Astrocyte of the spinal cord (primary cell): ENCODE data around the gene DNAJA4.

Source experiments
- DNase-seq: peaks from one replicate; pipeline ENCODE4 v3.0.0; 2011; ENCODE audit warnings: low read depth, low spot score
- H3K4me3 ChIP-seq: 2 replicates; pipeline ENCODE4 v1.5.1; 2011; ENCODE audit warnings: low read depth, mild to moderate bottlenecking, low read length, moderate library complexity
- in situ Hi-C: cut with HindIII; loops from 2 replicates; pipeline ENCODE4 v1.10.0; 2017; ENCODE audit warnings: low sequenced_read_pairs
- TF ChIP-seq, protein P1 (sequence below): IDR thresholded peaks from 2 replicates; pipeline ENCODE4 v1.5.1; 2012; ENCODE audit warnings: low read depth, mild to moderate bottlenecking, low read length, inconsistent platforms

Gene DNAJA4

DNA sequence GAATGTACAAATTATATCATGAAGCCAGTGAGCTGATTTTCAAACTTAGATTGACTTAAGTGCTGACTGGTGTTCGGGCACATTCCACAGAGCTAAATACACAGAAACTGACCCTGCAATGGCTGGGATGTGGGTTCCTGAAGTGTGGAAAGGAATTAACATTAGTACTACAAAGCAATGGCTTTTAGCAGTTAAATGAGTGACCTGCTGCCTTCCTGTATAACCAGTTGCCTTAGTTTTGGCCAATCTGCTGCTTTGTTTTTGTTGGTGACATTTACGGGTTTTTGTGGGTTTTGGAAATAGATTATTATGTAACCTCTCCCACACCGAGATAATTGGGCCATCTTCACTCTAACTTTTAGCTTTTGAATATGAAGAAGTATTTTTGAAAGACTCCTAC lies 37.5 kb downstream of the DNAJA4 start:
- in situ Hi-C loops, result no loop called here
- TF ChIP-seq, protein P1, sequence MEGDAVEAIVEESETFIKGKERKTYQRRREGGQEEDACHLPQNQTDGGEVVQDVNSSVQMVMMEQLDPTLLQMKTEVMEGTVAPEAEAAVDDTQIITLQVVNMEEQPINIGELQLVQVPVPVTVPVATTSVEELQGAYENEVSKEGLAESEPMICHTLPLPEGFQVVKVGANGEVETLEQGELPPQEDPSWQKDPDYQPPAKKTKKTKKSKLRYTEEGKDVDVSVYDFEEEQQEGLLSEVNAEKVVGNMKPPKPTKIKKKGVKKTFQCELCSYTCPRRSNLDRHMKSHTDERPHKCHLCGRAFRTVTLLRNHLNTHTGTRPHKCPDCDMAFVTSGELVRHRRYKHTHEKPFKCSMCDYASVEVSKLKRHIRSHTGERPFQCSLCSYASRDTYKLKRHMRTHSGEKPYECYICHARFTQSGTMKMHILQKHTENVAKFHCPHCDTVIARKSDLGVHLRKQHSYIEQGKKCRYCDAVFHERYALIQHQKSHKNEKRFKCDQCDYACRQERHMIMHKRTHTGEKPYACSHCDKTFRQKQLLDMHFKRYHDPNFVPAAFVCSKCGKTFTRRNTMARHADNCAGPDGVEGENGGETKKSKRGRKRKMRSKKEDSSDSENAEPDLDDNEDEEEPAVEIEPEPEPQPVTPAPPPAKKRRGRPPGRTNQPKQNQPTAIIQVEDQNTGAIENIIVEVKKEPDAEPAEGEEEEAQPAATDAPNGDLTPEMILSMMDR, result no peak
- DNase-seq, result peak; percentile 37
- H3K4me3 ChIP-seq, result no peak overlapping the region

DNA sequence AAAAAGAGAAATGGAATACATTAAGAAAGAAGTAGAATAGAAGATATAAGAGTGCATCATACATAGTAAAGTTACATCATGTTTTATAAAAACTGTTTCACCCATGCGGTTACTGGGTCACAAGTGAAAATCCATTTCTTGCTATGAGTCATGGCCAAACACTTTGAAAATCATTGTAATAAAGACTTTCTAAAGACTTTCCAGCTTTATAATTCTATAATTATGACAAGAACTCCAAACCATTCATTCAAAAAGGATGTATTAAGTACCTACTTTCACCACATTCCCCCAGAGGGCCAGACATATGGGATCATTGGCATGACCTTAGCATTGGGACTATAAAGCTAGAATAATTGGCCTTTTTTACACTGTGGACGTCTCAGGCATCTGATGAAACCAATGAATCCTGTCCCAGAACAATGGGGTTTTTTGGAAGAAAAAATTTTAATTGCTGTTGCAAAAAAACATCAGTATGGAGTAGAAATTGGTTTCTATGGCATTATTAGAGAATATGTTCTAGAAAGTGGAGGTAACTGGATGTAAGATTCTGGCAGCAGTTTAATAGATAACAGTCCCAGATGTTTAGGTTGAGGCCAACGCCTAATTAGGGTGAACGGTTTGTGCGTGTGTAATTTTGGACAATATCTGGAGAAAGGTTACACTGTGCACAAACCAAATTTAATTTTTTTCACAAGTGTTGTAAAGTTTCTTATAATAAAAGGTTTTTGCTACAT lies 38.4 kb downstream of the DNAJA4 start:
- peak; percentile 86 for DNase-seq
- TF ChIP-seq, protein P1, result no peak
- no peak overlapping the region for H3K4me3 ChIP-seq
- in situ Hi-C loops, result no loop called here

DNA sequence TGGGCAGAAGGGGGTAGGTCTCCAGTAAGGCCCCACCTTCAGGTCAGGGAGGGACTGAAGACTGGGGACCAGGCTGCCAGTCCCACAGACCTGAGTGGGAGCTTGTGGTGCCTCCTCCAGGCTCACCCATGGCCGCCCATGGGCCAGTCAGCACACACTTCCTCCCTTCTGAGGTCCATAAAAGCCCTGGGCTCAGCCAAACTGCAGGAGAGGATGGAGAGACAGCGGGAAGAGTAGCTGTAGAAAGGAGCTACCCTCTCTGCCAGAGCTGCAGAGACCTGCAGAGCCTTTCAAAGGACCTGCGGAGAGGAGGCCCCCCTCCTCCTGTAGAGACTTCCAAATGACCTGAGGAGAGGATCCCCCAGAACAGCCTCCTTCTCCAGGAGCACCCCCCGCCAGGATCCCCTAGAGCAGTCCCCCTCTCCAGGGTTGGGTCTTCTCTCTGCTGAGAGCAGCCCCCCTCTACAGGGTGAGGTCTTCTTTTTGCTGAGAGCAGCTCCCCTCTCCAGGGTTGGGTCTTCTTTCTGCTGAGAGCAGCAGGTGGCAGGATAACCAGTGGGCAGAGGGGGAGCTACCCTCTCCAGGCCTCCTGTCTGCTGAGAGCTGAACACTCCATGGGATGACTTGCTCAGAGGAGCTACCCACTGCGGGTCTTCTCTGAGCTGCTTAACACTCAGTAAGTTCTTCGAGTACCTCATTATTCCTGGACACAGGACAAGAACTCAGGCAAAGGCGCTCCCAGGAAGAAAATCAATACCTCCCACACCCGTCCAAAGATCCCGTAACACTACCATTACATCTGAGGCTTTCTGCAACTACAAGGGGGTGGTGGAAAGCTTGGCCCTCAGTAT lies 40.1 kb downstream of the DNAJA4 start:
- in situ Hi-C loops, result no loop called here
- DNase-seq, result no peak
- no peak overlapping the region for H3K4me3 ChIP-seq
- TF ChIP-seq, protein P1, result no peak

DNA sequence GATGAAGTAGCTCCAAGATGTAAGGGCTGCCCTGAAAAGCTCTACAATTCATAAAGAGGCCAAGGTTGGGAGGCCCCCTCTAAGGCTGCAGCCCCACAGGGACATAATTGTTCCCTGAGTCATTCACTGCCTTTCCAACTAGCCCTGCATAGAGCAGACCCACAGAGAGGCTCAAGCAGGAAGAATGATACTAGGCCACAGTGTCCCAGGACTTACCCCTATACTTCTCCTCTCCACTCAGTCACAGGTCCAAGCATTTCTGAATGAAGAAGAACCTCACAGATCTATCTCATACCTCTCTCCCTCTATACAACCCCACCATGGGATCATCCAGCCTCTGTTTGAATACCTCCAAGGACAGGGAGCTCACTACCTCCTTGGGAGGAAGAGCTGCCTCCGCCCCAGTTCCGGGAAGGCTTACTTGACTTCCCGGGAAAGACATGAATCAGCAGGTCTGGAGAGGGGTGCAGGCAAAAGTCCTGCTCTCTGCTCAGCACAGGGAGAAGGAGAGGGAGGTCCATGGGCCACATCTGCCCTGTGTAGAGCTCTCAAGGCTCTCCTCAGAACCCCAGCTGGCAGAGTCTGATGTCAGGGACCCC lies 41.9 kb downstream of the DNAJA4 start:
- TF ChIP-seq, protein P1, result no peak
- no peak overlapping the region for H3K4me3 ChIP-seq
- in situ Hi-C loops, result no loop called here
- peak; percentile 83 for DNase-seq

DNA sequence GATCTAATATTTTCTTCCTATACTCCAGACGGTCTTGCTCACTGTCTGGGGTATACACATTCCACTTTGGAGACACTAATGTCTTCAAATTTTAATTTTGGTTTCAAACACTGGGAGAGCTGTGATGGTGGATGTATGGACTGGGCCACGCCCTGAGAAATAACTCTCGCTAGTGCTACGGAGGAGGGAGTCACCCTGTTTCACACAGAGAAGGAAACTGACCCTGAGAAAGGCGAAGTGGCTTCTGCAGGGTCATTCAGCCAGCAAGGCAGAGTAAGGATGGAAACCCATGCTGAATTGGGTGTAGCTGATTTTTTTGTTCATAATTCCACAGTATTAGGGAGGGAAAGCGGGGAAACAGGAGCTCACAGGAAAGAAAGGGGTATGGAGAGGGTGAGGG lies 43.6 kb downstream of the DNAJA4 start:
- H3K4me3 ChIP-seq, result no peak overlapping the region
- no peak for DNase-seq
- in situ Hi-C loops, result no loop called here
- TF ChIP-seq, protein P1, result no peak

DNA sequence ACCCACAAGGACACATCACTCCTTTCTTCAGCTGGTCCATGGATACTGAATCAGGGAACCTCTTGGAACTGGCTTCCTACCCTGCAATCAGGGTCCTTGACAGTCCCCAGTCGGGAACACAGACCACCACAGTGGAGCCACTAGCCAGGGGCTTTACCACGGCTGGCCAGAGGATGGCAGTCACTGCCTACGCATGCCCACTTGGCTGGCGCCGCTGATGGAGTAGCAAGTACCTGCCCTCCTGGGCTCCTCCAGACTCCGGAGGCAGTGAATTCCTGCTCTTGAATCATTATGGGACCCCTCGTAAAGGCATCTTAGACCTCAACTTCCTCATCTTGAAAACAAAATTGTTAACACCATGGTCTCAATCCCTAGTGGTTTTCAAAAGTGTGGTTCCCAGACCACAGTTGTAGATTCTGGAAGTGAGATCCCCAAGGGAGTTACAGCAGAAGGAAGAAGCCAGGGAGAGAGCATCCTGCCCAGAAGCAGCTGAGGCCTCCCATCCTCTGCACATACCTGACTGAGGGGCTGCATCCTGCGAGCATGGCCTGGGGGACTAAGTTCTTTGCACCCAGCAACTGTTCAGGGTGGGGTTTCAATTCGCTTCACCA lies 44.2 kb downstream of the DNAJA4 start:
- in situ Hi-C loops, result no loop called here
- H3K4me3 ChIP-seq, result no peak overlapping the region
- DNase-seq, result peak; percentile 63
- TF ChIP-seq, protein P1, result peak; percentile 97
